Stimulated activated CD4-positive, alpha-beta T cell treated with anti-CD3 and anti-CD28 coated beads, Interleukin-2, amount 100 ng/mL, for 4 hours (primary cell): ENCODE results near the gene OTUB2.
A peak's percentile ranks its signal among the peaks of the same experiment; 100 is the strongest.

Experiments used
- DNase-seq: peaks from one replicate; pipeline ENCODE4 v3.0.0-alpha.2; 2020; ENCODE audit warnings: low read depth

The OTUB2 gene

DNA sequence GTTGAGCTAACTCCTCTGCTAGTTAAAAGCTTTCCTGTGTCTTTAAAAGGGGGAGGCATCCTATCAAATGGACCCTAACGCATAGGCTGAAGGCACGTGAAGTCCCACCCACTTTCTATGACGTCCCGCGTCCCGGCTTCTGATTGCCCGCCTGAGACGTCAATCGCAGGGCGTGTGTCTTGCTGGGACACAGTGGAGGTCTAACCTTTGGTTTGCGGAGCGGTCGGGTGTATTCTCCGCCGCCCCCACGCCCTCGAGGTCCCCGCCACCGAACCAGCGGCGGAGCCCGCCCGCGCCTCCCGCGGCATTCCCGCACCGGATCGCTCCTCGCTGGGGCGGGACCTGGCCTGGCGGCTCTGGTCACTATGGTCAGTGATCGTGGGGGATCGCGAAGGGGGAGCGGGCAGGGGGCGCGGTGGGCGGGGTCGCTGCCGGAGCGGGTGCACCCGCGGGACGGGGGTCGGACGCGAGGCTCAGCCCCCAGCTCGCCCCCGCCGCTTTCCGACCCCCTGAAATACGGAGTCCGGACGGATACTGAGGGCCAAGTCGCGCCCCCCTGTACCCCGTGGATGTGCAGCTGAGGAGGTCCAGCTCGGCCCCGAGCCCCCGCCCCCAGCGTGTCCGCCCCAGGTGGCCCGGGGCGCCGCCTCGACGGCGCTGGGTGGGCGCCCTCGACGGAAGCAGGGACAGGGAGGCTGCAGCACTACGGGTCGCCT, at the start of gene OTUB2:
Gene OTUB2 (plus strand): TSS at position 168 of the 716 bp plus-strand sequence. CDS start 198 bp downstream, at position 366.
- peak; percentile 93 for DNase-seq

DNA sequence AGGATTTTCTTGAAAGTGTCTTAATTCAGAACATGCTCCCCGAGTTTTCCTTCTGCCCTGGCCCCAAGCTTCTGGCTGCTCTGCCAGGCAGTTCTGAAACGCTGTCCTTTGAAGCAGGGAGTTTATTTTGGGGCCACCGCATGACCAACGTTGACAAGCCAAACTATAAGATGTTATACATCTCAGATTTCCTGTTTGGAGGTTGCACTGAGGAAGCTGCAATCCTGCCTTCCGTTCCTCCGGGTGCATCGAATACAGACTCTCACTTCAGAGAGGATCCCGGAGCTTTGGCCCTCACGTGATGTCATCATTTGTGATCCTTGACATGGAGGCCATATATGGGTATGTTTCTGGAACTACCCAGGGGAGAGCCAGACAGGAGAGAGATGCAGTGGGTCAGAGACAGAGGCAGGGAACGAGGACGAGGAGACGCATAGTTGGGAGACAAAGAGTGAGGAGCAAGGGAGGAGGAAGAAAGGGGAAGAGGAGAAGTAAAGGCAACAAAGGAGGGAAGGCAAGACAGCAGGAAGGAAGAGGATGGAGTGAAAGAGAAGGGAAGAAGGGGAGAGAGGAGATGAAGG, 49.6 kb upstream of the OTUB2 start, which contains the start of gene ASB2:
Gene ASB2 (minus strand): TSS at position 94 of the 581 bp plus-strand sequence. CDS start 12,031 bp downstream, outside the sequence.
- DNase-seq, result no peak

DNA sequence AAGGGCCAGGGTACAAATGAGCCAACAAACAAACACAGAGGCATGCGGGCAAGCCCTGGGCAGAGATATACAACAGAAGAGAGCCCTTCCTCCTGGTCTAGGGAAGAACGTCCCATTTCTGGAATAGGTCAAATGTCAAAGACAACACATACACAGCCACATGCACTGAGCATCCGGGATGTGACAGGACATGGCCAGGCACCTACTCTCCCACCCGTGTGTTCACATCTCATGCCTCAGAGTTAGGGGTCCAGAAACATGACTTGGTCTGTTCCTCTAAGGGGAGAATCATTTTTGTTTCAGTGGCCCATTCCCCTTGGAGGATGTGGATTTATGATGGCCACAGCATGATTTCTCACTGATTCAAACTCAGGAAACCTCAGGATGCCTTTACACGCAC, 49.0 kb upstream of the OTUB2 start:
- DNase-seq, result no peak

DNA sequence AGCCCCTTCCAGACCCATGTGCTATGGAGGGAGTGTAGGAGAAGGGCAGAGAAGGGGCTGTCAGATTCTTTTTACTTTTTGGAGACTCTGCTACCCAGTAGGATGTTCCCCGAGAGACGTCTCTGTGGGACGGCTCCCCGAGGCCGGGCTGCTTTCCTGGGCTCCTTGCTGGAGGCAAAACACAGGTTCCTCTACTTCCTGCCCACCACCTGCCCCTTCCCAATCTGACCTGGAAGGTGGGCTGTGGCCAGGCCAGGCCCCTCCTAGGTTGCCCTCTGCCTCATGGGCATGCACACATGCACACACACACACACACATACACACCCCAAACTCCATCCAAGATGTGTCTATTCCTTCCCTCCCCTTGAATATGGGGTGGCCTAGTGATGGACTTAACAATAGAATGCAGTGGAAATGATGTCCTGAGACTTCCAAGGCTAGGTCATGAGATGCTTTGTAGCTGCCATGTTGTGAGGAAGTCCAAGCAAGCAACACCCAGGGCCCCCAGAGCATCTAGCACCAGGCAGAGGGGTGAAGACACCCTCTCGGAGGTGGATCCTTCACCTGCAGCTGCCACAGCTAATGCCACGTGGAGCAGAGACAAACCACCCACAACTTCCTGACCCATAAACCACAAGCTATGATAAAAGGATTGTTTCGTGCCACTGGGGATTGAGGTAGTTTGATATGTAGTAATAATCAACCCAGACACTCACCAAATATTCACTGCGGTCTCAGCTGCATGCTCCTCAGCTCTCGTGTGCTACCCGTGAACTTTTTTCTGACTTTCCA, 48.2 kb upstream of the OTUB2 start:
- peak; percentile 70 for DNase-seq

DNA sequence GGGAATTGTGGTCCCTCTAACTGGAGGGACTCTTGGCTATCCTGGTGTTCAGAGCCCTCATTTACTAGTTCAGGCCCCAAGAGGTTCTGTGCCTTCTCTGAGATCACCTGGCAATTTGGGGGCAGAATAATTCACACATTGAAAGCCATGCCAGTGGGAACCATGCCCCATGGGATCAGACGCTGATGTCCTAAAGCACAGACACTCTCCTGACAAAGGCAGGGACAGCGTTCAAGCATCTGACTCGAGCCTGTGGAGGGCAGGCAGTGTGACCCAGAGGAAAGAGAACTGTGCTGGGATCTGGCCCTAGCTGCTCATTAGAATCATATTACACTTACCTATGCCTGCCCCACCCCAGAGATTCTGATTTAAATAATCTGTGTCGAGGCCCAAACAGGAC, 47.4 kb upstream of the OTUB2 start:
- DNase-seq, result no peak

DNA sequence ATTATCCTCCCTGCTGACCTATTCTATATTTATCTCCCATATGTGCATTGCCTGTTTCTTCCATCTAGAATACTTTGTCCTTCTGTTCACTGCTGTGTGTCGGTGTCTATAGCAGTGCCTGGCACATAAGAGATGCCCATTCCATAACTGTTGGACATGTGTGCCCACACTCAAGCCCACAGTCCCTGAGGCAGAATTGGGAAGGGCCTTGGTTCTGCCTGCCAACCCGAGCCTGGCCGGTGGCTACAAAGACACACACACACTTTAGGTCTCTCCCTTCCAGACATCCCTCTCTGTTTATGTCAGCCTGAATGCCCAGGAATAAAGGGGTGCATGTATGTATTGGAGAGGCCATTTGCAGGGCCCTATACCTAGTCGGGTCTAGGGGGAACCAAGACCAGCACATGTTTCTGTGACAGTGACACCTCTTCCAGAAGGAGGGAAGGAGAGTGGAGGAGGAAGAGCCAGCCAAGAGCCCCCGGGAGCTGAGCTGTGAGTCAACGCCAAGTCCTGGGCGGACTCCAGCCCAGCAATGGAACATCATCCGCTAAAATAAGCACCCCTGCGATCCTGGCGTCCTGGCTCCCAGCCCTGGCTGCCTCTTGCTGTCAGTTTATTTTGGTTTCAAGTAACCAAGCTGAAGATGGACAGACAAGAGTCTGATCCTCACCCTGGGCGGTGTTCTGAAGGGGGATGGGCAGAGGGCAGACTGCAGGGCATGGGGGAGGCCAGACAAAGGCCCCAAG, 45.5 kb upstream of the OTUB2 start:
- DNase-seq, result no peak

DNA sequence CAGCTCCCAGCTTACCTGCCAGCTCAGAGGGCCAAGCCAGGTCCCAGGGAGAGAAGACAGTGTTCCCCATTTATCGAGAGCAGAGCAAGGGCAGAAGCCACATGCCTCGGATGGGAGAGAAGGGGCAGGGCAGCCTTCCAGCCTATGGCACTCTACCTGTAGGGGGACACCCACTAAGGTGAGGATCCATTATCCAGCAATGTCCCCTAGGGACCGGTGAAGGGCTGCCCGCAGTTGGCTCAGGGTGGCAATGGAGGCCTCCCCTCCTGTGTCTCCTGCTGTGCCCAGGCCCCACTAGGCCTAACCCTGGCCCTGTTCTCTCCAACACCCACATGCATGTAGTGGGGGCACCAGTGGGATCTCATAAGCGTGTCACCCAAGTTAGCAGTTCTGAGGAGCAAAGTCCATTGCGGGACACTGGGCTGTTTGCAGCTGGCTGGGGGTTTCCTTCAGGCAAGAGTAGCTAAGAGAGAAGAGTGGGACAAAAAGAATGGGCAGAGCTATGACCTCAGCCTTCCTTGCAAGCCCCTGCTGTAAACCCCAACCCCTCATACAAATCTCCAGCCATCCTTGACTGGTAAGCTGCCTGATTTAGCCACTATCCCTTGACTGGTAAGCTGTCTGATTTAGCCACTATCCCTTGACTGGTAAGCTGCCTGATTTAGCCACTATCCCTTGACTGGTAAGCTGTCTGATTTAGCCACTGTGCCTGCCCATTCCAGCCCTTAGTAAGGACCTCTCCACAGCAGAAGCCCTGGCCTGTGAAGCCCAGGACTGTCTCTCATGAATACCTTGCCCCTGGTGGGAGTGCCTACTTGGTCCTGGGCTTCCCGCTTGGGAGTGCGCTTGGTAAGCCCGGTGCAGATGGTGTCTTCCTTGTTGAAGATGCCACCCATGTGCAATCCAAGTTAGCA, 44.6 kb upstream of the OTUB2 start:
- DNase-seq, result no peak

DNA sequence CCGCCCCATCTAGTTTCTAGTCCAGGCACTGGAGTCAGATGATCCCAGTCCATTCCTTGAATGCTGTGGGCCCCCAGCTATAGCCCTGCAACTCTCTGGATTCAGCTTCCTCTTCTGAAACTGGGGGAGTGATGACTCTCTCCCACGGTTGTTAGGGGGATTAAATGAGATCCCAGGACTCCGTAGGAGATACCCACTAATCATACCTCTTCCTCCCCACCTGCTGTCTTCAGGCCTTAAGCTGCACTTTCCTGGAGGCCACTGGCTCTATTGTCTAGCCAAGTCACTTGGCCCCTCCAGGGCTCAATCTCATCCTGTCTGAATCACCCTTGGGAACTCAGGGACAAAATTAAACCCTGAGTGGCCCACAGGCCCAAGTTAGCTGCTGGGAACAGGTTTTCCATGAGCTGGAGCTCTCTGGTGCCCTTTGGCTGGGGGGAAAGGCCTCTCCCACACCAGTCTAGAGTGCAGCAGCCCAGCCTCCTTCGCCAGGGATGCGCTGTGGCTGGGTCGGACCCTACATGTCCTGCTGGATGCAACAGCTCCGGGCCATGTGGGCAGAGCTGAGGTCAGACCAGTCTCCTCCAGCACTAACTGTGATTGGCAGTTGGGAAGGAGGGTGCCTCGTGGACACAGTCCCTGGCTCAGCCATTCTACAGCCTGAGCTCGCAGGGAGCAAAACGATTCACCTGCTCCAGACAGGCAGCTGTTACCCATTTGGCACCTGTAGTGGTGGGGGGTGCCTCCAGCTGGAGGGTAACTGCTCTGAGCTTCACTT, 43.7 kb upstream of the OTUB2 start:
- DNase-seq, result no peak

DNA sequence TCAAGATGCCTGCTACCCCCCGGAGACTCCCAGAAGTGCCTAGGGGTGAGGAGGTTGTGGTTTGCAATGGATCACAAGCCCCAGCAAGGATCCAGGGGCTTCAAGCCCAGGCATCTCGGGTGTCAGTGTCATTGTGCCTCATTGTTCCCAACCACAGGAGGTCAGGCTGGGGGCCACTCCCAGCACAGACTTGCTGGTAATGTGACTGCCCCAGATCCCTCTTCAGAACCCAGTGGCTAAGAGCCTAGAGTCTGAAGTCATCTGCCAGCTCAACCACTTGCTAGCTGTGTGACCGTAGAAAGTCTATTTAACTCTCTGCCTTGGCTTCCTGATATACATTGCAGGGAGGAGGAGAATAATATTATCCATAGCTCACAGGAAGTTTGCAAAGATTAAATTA, 42.1 kb upstream of the OTUB2 start:
- DNase-seq, result no peak

DNA sequence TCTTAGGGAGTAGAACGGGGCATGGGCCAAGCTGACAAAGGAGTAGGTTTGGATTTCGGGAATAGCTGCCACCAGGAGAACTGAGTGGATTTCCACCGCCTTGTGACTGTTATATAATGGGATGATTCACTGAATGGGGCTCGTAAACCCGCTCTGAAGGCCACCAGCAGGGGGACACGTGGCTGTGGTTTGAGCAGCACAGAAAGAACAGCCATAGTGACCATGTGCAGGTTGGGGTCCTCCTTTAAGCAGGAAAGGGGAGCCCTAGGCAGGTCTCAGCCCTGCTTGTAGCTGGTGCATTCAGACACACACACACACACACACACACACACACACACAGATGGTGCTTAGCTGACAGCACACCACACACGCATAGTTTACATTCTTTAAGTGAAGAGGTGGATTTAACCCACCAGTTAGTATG, 41.1 kb upstream of the OTUB2 start:
- no peak for DNase-seq

DNA sequence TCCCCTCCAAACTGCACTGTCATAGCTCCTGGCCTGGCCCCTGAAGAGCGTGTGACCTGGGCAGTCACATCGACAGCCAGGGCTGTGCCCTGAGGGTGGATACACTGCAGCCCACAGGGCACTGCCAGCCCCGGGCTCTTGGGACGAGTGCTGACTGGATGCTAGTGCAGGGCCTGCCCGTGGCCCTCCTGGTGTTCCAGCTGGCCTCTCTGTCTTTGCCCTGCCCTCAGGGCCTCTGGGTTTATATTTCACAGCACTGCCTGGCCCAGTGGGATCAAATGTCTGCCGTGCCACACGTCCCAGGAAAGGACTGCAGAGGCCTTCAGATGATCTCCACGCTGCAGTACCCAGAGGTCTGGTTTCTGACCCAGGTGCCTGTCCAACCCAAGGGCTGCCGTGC, 39.2 kb upstream of the OTUB2 start:
- DNase-seq, result no peak

DNA sequence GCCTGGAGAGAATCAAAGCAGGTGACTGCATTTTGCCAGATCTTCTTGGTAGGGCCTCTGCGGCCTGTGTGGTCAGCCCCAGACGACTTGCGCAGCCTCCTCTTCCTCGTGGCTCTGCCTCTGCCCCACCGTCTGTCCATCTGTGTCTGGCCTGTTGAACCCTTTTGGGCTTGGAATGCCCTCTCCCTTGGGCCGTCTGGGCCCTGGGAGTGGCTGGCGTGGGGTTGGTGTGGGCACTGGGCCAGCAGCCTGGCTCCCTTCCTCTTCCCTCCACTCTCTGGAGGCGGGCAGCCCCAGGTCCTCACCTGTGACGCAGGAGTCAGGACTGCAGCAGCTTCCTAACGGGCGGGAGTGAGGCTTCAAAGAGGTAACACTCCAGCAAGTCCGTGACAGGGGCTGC, 38.8 kb upstream of the OTUB2 start:
- no peak for DNase-seq

DNA sequence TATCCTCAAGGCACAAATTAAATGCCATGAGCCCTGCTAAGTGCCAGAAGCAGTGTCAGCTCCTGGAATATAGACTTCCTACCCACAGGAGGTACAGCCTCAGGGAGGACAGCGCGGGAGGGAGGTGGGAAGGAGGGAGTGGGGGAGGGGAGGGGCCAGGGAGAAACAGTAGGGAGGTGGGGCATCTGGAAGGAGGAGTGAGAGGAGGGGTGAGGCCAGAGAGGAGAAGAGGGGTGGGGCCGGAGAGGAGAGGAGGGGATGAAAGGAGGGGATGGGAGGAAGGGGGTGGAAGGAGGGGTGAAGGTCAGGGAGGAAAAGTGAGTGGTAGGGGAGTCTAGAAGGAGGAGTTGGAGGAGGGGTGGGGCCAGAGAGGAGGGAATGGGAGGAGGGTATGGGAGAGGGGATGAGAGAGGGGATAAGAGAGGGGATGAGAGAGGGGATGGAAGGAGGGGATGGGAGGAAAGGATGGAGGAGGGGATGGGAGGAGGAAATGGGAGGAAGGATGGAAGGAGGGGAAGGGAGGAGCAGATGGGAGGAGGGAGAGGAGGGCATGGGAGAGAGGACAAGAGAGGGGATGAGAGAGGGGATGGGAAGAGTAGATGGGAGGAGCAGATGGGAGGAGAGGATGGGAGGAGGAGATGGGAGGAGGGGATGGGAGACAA, 38.2 kb upstream of the OTUB2 start:
- DNase-seq, result no peak

DNA sequence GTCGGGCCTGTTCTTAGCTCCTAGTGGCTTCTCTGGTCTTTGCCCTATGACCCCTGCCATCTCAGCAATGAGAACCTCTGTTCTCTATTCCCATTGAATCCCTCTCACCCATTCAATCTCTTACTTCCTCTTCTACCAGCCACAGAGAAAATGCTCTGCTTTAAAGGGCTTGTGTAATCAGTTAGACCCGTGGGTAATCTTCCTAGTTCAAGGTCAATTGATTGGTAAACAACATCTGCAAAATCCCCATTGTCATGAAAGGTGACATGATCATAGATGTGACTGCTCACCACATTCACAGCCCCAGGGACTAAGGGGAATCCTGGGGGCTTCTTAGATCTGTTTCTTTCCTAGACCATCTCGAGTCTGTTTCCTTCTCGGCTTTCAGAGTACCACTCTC, 36.2 kb upstream of the OTUB2 start:
- DNase-seq, result no peak

DNA sequence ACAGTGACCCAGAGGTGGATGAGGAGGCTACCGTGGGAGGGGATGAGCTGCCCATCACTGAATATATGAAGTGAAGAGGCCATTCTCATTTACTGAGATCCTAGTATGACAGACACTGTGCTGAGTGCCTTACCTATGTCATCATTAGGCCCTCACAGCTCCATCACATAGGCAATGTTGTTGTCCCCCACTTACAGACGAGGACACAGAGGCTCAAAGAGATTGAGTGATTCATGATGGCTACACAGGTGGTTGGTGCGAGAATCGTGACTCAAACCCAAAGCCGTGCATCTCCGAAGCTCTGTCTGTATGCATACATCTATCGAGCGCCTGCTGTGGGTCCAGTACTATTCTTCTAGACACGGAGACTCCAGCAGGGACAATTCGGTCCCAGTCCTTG, 34.9 kb upstream of the OTUB2 start:
- no peak for DNase-seq

DNA sequence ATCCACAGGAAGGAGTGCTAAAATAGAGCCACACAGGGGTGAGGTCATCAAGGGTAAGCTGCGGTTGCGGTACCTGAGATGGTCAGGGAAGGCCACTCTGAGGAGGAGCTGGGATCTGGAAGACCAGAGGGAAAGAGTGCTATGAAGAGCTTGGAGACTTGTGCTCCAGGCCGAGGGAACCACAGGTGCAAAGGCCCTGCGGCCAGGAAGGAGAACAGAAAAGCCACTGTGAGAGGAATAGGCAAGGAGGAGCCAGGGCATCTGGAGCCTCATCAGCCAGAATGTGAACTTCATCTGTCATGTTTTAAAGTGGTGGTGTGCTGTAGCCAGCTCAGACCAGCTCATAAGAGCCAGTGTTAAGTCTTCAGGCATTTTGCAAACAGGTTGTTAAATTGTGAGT, 34.5 kb upstream of the OTUB2 start:
- no peak for DNase-seq

DNA sequence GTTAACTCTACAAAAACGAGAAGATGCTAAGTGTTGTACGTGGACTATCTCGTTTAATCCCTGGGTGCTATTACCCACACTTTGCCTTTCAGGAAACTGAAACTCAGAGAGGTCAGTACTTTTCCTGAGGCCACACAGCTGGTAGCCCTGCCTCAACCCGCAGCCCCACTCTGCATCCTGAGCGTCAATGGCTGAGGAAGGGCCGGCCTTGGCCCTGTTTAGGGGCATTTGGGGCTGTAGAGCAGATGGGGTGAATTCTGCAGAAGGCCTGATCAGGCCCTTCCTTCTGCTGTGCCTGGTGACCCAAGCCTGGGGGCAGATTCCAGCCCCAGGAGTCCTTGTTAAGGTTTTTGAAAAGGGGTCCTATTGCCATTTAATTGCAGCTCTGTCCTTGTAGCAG, 32.8 kb upstream of the OTUB2 start:
- no peak for DNase-seq

DNA sequence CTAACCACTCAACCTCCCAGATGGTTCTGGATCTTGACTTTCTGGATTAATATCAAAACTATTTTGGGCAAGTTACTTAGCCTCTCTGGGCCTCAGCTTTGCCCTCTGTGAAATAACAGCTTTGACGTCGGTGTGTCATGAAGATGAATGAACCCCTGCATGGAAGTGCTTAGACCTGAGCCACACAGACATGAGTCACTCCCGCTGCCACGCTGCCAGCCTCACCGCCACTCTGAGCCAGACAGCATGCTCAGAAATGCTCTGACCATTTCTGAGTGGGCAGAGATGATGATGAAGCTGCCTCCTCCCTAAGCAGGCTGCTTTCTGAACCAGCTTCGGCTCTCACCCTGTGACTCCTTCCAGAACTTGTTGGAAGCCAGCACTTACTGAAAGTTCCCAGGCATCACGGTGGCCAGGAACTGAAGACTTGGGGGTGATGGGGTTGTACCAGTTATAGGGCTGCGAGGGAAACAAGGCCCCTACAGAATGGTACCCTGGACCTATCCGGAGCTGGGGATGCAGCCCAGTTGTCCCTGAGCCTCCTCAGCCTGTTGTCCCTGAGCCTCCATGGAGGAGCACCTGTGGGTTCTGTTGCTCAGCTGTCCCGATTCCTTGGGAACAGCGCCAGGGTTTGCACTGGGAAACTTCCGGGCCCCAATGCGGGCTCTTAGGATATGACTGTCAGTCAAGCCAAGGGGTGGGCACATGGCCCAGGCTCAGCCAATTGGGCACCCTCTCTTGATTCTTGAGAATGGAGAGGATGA, 31.0 kb upstream of the OTUB2 start:
- peak; percentile 57 for DNase-seq

DNA sequence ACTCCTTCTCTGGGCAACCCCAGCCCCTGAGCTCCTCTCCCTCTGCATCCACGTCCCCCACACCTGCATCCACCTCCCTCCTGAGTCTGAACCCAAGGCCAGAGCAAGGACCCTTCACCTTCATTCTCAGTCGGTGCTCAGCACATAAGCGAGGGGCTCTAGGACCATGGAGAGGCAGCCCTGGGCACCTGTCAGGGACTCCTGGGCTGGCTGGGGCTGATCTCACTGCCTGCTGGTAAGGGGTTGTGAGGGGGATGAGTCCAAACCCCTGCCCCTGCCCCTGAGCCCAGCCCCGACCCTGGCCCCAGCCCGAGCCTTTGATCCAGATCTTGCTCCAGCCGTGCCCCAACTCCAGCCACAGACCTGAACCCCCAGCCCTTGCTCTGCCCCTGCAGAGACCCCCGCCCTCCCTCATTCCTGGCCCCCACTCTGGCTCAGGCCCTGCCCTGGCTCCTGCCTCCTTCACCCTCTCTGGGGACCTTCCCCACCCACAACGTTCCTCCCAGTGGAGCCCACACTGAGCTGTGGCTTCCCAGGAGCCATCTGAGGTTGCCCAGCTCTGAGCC, 29.9 kb upstream of the OTUB2 start:
- DNase-seq, result no peak
